ENCODE measurements around the gene RCN1. TPM values are rescaled to one million over a fixed set of nuclear protein-coding genes. Genes with fewer than 3 reads are reported as not detected.

RCN1 gene
- total and polyA plus RNA-seq, 4 donors: 78.7 to 111 (median 84.6) TPM

DNA sequence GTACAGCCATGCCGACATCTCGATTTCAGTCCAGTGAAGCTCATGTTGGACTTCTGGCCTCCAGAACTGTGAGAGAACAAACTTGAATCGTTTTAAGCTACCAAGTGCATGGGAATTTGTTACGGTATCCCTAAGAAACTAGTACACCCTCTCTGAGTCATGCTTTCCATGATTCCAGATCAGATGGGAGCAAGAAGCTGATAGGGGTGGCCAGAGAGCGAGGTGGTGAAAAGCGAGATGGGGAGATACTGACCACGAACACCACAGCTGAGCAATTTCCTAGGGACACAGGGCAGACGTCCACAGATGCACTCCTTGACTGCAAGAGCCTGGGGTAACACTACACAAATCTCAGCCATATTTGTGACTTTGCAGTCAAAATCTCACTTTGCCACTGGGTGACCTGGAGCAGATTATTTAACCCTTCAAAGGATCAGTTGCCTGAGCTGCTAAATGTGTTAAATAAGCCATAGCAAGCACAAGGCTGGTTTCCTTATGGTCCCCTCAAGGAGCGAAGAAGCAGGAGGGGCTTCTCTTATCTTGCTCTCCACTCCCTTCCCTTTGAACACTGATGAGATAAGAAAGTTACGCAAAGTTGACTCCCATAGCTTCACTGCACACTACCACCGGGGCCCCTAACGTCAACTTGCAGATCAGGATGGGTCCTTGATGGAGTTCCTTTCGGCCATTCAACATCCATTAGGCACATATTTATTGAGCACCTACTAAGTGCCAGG is 22.6 kb upstream of the RCN1 start:
- peaks cover 0 to 12% (median 0%) of the 10 kb centered on the region in 5 donors for H3K4me1 ChIP-seq (ENCODE audit: control insufficient read depth in 5 of 5, insufficient read depth in 5 of 5, low read length in 5 of 5)
- no peaks in the 10 kb centered on the region for H3K9me3 ChIP-seq (ENCODE audit: control insufficient read depth in 4 of 4, insufficient read depth in 3 of 4, low read length in 3 of 4)
- no peaks in the 10 kb centered on the region for H3K27me3 ChIP-seq (ENCODE audit: control insufficient read depth in 3 of 3, insufficient read depth in 3 of 3, low read length in 2 of 3)
- WGBS, 2 donors: 55 to 61% methylated on average over 13 of the region's 13 CpGs
- H3K9ac ChIP-seq (ENCODE audit: insufficient read depth in 1 of 2, low read length in 2 of 2): no peak overlapping the region
- ATAC-seq (ENCODE audit: insufficient read depth, low FRiP score) (no peak), DNase-seq (peak in 1 of 3 donors; percentile 18)
- H3K27ac ChIP-seq (ENCODE audit: low read depth in 1 of 2, low read length in 1 of 2): no peak overlapping the region
- TF ChIP-seq, protein P1, sequence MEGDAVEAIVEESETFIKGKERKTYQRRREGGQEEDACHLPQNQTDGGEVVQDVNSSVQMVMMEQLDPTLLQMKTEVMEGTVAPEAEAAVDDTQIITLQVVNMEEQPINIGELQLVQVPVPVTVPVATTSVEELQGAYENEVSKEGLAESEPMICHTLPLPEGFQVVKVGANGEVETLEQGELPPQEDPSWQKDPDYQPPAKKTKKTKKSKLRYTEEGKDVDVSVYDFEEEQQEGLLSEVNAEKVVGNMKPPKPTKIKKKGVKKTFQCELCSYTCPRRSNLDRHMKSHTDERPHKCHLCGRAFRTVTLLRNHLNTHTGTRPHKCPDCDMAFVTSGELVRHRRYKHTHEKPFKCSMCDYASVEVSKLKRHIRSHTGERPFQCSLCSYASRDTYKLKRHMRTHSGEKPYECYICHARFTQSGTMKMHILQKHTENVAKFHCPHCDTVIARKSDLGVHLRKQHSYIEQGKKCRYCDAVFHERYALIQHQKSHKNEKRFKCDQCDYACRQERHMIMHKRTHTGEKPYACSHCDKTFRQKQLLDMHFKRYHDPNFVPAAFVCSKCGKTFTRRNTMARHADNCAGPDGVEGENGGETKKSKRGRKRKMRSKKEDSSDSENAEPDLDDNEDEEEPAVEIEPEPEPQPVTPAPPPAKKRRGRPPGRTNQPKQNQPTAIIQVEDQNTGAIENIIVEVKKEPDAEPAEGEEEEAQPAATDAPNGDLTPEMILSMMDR (IDR thresholded peaks at IDR 0.05; ENCODE audit: control extremely low read depth, extremely low read depth): no peak
- no peaks in the 10 kb centered on the region for H3K36me3 ChIP-seq (ENCODE audit: control insufficient read depth in 4 of 4, insufficient read depth in 4 of 4, low read length in 4 of 4)
- peak overlapping the region; percentile 2 for H3K4me3 ChIP-seq

DNA sequence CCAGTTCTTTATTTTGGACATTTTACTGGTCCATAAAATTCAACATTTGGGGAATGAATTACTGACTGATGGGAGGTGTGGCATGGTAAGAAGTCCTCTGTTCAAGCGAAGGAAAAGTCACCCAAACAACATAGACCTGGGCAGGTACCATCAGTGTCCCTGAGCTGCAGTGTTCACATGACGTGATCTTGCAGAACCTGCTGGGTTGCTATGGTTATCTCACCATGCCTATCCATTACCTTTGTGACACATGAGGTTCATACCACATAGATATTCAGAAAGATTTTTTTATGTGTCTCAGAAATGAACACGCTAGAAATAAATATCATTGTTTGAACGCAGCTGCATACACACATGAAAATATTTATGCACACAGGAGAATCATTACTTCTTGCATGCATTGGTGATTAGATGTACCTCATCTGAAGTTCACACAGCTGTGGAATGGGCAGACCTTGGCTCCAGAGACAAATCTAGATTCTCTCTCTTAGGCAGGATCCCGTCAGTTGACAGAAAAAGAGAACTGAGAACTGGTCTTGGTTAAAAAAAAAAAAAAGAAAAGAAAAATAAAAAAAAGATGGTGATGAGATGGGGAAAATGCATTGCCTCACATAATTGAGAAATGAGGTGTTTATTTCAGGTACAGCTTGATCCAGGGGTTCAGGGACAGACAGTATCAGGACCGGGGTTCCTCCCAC is 21.4 kb upstream of the RCN1 start:
- no peak overlapping the region for H3K9ac ChIP-seq (ENCODE audit: insufficient read depth in 1 of 2, low read length in 2 of 2)
- WGBS, 2 donors: 79 to 80% methylated on average over 6 of the region's 6 CpGs
- DNase-seq (no peak), ATAC-seq (ENCODE audit: insufficient read depth, low FRiP score) (no peak)
- H3K9me3 ChIP-seq (ENCODE audit: control insufficient read depth in 4 of 4, insufficient read depth in 3 of 4, low read length in 3 of 4): no peaks in the 10 kb centered on the region
- no peak overlapping the region for H3K27ac ChIP-seq (ENCODE audit: low read depth in 1 of 2, low read length in 1 of 2)
- no peak overlapping the region for H3K4me3 ChIP-seq
- H3K27me3 ChIP-seq (ENCODE audit: control insufficient read depth in 3 of 3, insufficient read depth in 3 of 3, low read length in 2 of 3): no peaks in the 10 kb centered on the region
- peaks cover 0 to 12% (median 0%) of the 10 kb centered on the region in 5 donors for H3K4me1 ChIP-seq (ENCODE audit: control insufficient read depth in 5 of 5, insufficient read depth in 5 of 5, low read length in 5 of 5)
- H3K36me3 ChIP-seq (ENCODE audit: control insufficient read depth in 4 of 4, insufficient read depth in 4 of 4, low read length in 4 of 4): no peaks in the 10 kb centered on the region
- TF ChIP-seq, protein P1 (IDR thresholded peaks at IDR 0.05; ENCODE audit: control extremely low read depth, extremely low read depth): no peak

DNA sequence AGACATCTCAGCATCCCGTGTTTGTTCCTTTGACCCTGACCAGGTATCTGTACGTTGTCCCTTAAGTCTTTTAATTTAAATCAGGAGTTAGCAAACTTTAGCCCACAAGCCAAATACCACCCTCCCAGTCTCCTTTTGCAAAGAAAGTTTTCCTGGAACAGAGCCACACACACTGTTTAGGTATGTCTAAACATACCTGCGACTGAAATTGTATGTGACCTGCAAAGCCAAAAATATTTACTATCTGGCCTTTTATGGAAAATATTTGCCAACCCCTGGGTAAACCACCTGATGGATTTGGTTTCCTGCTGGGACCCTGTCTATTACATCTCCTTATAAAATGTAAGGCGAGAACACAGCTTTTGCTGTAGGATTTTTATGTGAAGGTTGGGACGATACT is 20.2 kb upstream of the RCN1 start:
- ATAC-seq (ENCODE audit: insufficient read depth, low FRiP score): no peak
- WGBS, 2 donors: 77 to 87% methylated on average over 5 of the region's 5 CpGs
- Histone ChIP-seq H3K27ac (ENCODE audit: low read depth in 1 of 2, low read length in 1 of 2) (no peak overlapping the region), H3K9ac (ENCODE audit: insufficient read depth in 1 of 2, low read length in 2 of 2) (no peak overlapping the region), H3K4me3 (no peak overlapping the region), H3K36me3 (ENCODE audit: control insufficient read depth in 4 of 4, insufficient read depth in 4 of 4, low read length in 4 of 4) (no peaks in the 10 kb centered on the region), H3K9me3 (ENCODE audit: control insufficient read depth in 4 of 4, insufficient read depth in 3 of 4, low read length in 3 of 4) (no peaks in the 10 kb centered on the region), H3K27me3 (ENCODE audit: control insufficient read depth in 3 of 3, insufficient read depth in 3 of 3, low read length in 2 of 3) (no peaks in the 10 kb centered on the region), H3K4me1 (ENCODE audit: control insufficient read depth in 5 of 5, insufficient read depth in 5 of 5, low read length in 5 of 5) (peaks cover 0 to 12% (median 0%) of the 10 kb centered on the region in 5 donors)
- TF ChIP-seq, protein P1 (IDR thresholded peaks at IDR 0.05; ENCODE audit: control extremely low read depth, extremely low read depth): no peak
- DNase-seq: peak in 1 of 3 donors; percentile 51
